HFFc6 (cell line): ENCODE results near the gene PRKD2. TPM values are rescaled to one million over a fixed set of nuclear protein-coding genes. Genes with fewer than 3 reads are reported as not detected.

Experiments used
- DNase-seq: peaks from one replicate; pipeline ENCODE4 v3.0.0-alpha.2; 2018
- H3K27ac Mint-ChIP-seq: 2 replicates; pipeline ENCODE4 v1.8.0; 2020; ENCODE audit warnings: mild to moderate bottlenecking, mixed read lengths
- H3K27me3 Mint-ChIP-seq: 2 replicates; pipeline ENCODE4 v1.8.0; 2021; ENCODE audit warnings: mild to moderate bottlenecking, moderate library complexity, mixed read lengths; ENCODE audit not compliant: insufficient read depth
- H3K36me3 Mint-ChIP-seq: 2 replicates; pipeline ENCODE4 v1.8.0; 2021; ENCODE audit warnings: low read depth, mixed read lengths
- H3K4me1 Mint-ChIP-seq: 2 replicates; pipeline ENCODE4 v1.8.0; 2020; ENCODE audit warnings: low read depth, mixed read lengths
- H3K4me3 Mint-ChIP-seq: 2 replicates; pipeline ENCODE4 v1.8.0; 2020; ENCODE audit warnings: mild to moderate bottlenecking, moderate library complexity, mixed read lengths
- H3K9me3 Mint-ChIP-seq: 2 replicates; pipeline ENCODE4 v1.8.0; 2020; ENCODE audit warnings: mild to moderate bottlenecking, mixed read lengths
- total RNA-seq, 6 experiments: library from RNA; stranded (reverse); fragmentation: NEBNext Ultra II Directional; extraction: Animal tissue kit (Norgen Biotek cat#: 25700); gene quantifications; 2 replicates in 1 of 6; 3 replicates in 5 of 6; pipeline ENCODE4 v1.2.3, GENCODE V29; 2021
- TF ChIP-seq, protein P1 (sequence below): fragments of 200-600 bp; sonication (generic); IDR thresholded peaks from 2 replicates; pipeline ENCODE4 v1.5.0; 2021; ENCODE audit warnings: antibody characterized with exemption, mild to moderate bottlenecking

PRKD2 gene
- total RNA-seq, 6 experiments from 2014 or later: 35.3 to 42.2 (median 38.4) TPM

DNA sequence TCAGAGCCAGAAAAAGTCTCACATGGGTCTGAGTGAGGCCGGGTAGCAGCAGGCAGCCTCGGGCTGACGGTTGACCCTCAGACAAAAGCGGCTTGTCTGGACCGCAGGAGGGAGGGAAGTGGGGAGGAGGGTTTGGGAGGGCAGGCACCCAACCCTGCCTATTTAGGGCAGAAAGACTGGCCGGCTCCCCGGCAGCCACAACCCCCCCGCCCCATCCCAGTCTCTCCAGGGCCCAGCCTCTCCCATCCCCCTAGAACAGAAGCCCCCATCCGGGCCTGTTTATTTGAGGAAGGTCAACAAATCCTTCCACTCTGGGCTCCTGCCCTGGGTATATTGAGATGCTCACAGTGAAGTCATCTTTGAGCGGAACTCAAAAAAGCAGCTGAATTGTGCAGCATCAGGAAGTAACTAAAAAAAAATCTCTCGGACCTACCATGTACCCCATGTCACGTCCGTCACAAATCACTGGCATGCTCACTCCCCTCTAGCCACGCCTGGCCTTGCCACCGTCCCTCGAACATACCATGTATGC lies 62.2 kb downstream of the PRKD2 start:
- no peak for DNase-seq
- no peak overlapping the region for H3K27ac Mint-ChIP-seq
- peaks cover 22% of the 10 kb centered on the region for H3K4me1 Mint-ChIP-seq
- TF ChIP-seq, protein P1, sequence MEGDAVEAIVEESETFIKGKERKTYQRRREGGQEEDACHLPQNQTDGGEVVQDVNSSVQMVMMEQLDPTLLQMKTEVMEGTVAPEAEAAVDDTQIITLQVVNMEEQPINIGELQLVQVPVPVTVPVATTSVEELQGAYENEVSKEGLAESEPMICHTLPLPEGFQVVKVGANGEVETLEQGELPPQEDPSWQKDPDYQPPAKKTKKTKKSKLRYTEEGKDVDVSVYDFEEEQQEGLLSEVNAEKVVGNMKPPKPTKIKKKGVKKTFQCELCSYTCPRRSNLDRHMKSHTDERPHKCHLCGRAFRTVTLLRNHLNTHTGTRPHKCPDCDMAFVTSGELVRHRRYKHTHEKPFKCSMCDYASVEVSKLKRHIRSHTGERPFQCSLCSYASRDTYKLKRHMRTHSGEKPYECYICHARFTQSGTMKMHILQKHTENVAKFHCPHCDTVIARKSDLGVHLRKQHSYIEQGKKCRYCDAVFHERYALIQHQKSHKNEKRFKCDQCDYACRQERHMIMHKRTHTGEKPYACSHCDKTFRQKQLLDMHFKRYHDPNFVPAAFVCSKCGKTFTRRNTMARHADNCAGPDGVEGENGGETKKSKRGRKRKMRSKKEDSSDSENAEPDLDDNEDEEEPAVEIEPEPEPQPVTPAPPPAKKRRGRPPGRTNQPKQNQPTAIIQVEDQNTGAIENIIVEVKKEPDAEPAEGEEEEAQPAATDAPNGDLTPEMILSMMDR: no peak
- peaks cover 18% of the 10 kb centered on the region for H3K36me3 Mint-ChIP-seq
- no peak overlapping the region for H3K4me3 Mint-ChIP-seq
- peaks cover 2% of the 10 kb centered on the region for H3K27me3 Mint-ChIP-seq
- H3K9me3 Mint-ChIP-seq: no peaks in the 10 kb centered on the region

DNA sequence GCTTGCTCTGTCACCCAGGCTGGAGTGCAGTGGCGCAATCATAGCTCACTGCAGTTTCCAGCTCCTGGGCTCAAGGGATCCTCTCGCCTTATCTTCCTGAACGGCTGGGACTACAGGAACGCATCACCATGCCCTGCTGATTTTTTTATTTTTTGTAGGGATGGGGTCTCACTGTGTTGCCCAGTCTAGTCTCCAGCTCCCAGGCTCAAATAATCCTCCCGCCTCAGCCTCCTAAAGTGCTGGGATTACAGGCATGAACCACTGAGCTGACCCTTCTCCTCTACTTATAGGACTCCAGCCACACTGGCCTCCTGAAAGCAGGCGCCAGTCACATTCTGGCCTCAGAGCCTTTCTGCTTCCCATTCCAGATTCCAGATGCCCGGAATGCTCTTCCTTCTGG lies 66.5 kb downstream of the PRKD2 start:
- 0 out of 2 replicates have a peak, but pooled peaks cover 10% of the 10 kb centered on the region for H3K4me1 Mint-ChIP-seq
- no peak overlapping the region for H3K27ac Mint-ChIP-seq
- peaks cover 10% of the 10 kb centered on the region for H3K9me3 Mint-ChIP-seq
- no peak overlapping the region for H3K4me3 Mint-ChIP-seq
- DNase-seq: no peak
- H3K36me3 Mint-ChIP-seq: peaks cover 37% of the 10 kb centered on the region
- TF ChIP-seq, protein P1: no peak
- H3K27me3 Mint-ChIP-seq: peaks cover 2% of the 10 kb centered on the region; the same call in 1 of the 2 replicates

DNA sequence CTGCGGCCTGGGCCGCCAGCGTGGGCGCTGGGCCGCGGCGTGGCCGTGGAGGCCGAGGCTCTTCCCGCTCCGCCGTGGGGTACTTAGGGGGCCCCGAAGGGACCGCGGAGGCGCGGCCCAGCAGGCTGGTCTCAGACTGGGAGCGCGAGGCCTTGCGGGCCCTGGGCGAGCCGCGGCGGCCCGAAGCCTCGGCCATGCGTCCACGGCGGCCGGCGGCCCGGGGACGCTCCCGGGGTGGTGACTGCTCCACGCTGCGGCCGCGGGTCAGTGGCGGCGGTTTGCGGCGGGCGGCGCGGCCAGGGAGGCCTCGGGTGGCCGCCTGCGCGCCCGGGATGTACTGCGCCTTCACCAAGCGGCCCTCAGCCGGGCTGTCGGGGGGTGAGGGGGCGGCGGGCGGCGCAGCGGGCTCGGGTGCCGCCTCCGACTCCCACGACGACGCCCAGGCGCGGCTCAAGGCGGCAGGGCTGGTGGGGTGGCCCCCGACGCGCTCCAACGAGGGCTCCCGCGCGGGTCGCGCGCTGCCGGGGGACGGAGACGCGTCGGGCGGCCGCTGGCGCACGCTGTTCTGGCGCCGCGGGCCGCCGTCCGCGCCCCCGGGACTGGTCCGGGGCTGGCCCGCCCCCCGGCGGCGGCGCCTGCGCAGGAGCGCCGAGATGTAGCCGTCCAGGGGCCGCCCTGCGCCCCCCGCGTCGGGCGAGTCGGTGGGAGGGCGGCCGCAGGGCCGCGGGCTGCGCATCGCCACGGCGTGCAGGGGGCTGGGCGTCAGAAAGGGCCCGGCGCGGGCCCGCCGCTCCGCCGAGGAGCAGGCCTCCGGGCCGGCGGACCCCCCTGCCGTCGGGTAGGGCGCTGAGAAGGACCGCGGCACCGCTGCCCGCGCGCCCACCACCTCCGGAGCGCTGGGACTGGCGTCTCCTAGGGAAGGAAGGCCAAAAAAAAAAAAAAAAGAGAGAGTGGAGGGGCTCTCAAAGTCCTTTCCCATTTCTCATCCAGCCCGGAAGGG lies 67.7 kb downstream of the PRKD2 start:
- Mint-ChIP-seq H3K4me3 (no peak overlapping the region), H3K27me3 (peaks cover 2% of the 10 kb centered on the region; the same call in 1 of the 2 replicates), H3K4me1 (0 out of 2 replicates have a peak, but pooled peaks cover 5% of the 10 kb centered on the region), H3K36me3 (peaks cover 32% of the 10 kb centered on the region), H3K27ac (no peak overlapping the region), H3K9me3 (peaks cover 10% of the 10 kb centered on the region)
- TF ChIP-seq, protein P1: no peak
- no peak for DNase-seq

- peaks cover 32% of the 10 kb centered on the region for H3K36me3 Mint-ChIP-seq
- peaks cover 10% of the 10 kb centered on the region for H3K9me3 Mint-ChIP-seq
- TF ChIP-seq, protein P1: no peak
- peaks cover 2% of the 10 kb centered on the region; the same call in 1 of the 2 replicates for H3K27me3 Mint-ChIP-seq
- no peak for DNase-seq
- H3K4me3 Mint-ChIP-seq: no peak overlapping the region
- H3K4me1 Mint-ChIP-seq: no peaks in the 10 kb centered on the region
- H3K27ac Mint-ChIP-seq: no peak overlapping the region
These were observed 68.6 kb downstream of the PRKD2 start for GRCh38 chr19:46648060-46648960.

- Mint-ChIP-seq H3K4me1 (no peaks in the 10 kb centered on the region), H3K36me3 (peaks cover 32% of the 10 kb centered on the region), H3K4me3 (no peak overlapping the region), H3K9me3 (peaks cover 10% of the 10 kb centered on the region), H3K27me3 (no peaks in the 10 kb centered on the region; the same call in none of the 2 replicates), H3K27ac (no peak overlapping the region)
- TF ChIP-seq, protein P1: no peak
- DNase-seq: no peak
These were observed 70.5 kb downstream of the PRKD2 start for GRCh38 chr19:46646402-46646801.
